ENCODE measurements around the gene TMEM131. TPM values are rescaled to one million over a fixed set of nuclear protein-coding genes. Genes with fewer than 3 reads are reported as not detected.
"Not testable (repeated sequence)": the region's sequence is repeated elsewhere in the genome, so short reads cannot be mapped to it uniquely, and the experiment has no call there.

TMEM131 gene
- polyA plus RNA-seq, 4 donors: 40.3 to 51.9 (median 47.4) TPM

DNA sequence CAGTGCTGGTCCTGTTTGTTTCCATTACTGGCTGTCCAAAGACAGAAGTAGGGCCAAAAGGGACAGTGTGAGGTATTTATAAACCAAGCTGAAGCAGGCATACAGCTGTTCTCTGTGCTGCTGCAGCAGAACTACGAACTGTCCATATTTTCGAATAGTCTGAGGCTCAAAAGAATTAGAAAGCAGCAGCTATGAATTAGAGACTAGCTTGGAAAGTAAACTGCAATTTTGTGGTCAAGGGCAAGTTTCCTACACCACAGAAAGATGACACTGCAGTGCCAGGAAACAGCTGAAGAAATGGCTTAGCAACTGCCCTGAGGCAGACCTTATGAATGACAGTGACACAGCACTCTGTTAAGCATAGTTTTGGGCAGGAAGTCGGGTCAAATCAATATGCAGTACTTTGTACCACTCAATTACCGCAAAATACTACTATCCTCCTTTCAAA is 125.3 kb downstream of the TMEM131 start:
- DNase-seq (ENCODE audit: low read depth in 4 of 4, low spot score in 3 of 4): no peak

DNA sequence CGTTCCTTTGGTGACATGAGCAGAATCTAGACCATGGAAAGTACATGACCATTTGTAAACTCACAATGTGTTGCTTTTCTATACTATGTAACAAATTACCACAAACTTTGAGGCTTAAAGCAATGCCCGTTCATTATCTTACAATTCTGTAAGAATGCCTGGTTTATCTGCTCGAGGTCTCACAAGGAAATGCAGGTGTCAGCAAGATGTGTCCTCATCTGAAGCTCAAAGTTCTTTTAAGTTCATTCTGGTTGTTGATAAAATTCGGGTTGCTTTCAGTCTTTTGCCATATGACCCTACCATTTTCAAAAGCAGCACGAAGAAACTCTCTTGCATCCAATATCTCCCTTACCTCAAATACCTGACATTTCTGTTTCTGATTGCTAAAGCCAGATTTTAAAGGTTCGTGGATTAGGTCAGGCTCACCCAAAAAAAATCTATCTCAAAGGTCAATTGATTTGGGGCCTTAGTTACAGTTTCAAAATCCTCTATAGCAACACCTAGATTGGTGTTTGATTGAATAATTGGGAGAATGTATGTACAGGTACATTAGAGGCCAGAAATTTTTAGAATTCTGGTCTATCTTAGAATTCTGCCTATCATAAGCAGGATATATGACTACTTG is 125.9 kb downstream of the TMEM131 start:
- no peak for DNase-seq (ENCODE audit: low read depth in 4 of 4, low spot score in 3 of 4)

DNA sequence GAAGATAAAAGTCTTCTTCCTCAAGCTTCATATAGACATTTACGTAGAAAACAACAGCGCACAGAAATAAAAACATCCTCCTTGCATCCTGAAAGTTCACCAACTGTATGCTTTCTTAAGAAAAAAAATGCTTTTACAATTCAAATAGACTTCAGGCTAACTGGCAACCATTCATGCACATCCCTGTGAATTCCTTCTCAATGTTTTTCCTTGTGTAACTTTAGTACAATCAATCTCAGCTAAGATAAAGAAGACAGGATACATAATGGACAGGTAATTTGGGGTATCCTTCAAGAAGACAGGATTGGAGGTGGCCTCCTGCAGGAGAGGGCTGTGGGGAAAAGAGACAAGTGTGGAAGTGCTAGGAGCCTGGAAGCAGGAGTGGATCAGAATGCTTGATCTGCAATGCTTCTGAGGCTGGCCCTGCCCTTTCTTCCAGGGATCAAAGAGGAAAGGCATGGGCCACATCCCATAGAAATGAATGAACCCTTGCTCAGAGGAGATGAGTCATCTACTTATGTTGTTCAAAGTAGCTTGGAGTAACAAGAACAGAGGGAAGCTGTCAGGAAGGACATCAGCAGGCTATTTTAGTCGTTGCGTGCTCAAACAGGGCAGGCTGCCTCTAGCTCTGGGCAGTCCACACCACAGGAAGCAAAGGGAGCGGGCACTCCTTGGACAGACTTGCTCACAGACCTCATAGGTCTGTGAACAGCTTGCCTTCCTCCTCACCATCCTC is 126.6 kb downstream of the TMEM131 start:
- DNase-seq (ENCODE audit: low read depth in 4 of 4, low spot score in 3 of 4): no peak

DNA sequence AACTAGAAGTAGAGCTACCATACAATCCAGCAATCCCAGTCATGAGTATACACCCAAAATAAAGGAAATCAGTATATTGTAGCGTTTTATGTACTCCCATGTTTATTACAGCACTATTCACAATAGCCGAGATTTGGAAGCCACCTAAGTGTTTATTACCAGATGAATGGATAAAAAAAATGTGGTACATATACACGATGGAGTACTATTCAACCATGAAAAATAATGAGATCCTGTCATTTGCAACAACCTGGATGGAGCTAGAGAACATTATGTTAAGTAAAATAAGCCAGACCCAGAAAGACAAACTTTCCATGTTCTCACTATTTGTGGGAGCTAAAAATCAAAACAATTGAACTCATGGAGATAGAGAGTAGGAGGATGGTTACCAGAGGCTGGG is 131.9 kb downstream of the TMEM131 start:
- no peak for DNase-seq (ENCODE audit: low read depth in 4 of 4, low spot score in 3 of 4)

DNA sequence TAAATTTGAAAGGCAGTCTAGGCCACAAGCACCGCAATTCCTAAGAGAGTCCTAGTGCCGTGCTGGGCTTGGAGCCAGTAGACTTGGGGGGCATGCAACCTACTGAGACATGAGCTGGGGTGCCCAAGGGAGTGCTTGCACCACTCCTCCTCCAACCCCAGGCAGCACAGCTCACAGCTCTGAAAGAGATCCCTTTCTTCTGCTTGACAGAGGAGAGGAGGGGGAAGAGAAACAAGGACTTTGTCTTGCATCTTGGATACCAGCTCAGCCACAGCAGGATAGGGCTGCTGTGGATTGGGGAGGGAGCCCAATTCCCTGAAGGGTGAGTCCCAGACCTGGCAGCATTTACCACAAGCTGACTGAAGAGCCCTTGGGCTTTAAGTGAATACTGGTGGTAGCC is 134.6 kb downstream of the TMEM131 start:
- DNase-seq (ENCODE audit: low read depth in 4 of 4, low spot score in 3 of 4): no peak

DNA sequence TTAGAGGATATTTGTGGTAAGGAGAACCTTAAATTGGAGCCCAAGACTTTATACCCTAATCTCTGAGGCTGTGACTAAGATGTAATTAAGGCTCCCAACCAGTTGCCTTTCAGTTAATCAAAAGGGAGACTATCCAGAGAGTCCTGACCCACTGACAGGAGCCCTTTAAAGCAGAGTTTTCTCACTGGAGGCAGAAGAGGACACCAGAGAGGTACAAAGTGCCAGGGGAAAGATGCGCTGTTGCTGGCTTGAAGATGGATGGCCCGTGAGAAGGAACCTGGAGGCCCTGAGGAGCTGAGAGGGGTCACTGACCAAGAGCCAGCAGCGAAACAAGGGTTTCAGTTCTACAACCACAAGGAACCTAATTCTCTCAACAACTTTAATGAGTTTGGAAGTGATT is 137.3 kb downstream of the TMEM131 start:
- no peak for DNase-seq (ENCODE audit: low read depth in 4 of 4, low spot score in 3 of 4)

DNA sequence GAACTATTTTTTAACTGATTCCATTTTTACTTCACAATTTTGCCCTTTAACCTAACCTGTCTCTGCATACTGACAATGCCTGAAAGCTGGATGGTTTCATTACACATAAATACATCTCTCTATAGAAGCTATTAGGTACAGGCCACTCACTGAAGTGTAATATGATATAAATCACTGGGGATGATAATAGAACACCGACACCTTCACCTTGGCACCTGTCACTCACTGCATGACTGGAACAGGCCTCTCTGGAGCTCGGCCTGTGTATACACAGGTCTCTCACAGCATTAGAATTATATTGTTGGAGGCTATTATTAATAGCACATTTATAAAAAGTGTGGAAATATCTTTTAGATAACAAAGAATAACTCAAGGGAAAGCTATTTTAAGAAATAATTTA is 138.2 kb downstream of the TMEM131 start:
- no peak for DNase-seq (ENCODE audit: low read depth in 4 of 4, low spot score in 3 of 4)

DNA sequence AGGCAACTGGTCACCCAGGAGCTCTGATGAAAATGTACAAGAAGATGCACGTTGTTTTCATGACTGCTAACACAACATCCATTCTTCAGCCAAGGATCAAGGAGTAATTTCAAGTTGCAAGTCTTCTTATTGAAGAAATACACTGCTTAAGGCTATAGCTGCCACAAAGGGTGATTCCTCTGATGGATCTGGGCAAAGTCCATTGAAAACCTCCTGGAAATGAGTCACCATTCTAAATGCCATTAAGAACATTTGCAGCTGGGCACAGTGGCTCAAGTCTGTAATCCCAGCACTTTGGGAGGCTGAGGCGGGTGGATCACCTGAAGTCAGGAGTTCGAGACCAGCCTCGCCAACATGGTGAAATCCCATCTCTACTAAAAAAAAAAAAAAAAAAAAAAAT is 142.7 kb downstream of the TMEM131 start:
- DNase-seq (ENCODE audit: low read depth in 4 of 4, low spot score in 3 of 4): not testable (repeated sequence)

DNA sequence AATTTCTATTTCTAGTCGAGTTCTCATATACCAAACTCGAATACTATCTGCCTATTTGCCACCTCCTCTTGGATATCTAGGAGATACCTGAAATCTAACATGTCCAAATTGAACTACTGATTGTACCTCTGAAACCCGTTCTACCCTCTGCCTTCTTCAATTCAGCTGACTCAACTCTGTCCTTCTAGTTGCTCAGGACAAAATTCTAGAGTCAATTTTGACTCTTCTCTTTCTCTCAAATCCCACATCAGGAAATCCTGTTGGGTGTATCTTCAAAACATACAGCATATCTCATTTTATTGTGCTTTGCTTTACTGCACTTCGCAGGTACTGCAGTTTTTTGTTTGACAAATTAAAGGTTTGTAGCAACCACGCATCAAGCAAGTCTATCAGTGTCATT is 144.6 kb downstream of the TMEM131 start:
- no peak for DNase-seq (ENCODE audit: low read depth in 4 of 4, low spot score in 3 of 4)

DNA sequence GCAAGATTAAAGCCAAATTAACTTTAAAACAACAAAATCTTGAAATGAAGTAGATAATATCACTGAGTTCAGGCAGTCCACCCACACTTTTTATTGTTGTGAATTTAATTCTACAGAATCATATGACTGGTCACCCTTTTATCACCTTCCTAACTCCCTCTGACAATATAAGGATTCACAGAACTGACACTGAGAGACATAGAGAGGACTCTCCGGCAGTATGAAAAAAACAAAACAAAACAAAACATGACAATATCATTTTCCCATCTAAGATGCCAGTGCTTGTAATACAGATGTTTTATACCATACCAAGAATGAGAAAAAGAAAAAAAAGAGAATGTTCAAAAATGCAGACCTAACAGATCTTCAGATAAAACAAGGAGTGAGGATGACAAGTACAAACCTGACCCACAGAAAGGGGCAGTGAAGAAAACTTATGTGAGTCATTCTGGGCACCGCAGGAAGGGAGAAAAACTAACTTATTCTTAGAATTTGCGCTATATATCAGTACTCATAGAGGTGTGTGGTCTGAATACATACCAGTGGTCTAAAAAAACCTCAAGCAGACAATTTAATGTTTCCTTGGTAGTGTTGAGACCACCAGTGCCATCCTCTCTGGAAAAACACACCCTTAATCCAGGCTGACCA is 145.7 kb downstream of the TMEM131 start:
- no peak for DNase-seq (ENCODE audit: low read depth in 4 of 4, low spot score in 3 of 4)

DNA sequence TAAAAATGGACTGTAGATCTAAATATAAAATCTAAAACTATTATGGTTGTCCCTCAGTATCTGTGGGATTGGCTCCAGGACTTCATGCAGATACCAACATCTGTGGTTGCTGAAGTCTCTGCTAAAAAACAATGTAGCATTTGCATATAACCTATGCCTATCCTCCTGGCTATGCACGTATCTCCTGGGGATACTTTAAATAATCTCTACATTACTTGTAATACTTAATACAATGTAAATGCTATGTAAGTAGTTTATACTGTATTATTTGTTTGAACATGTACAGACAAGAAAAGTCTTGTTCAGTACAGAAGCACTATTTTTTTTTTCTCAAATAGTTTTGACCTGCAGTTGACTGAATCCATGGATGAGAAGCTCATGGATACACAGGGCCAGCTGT is 147.4 kb downstream of the TMEM131 start:
- no peak for DNase-seq (ENCODE audit: low read depth in 4 of 4, low spot score in 3 of 4)

DNA sequence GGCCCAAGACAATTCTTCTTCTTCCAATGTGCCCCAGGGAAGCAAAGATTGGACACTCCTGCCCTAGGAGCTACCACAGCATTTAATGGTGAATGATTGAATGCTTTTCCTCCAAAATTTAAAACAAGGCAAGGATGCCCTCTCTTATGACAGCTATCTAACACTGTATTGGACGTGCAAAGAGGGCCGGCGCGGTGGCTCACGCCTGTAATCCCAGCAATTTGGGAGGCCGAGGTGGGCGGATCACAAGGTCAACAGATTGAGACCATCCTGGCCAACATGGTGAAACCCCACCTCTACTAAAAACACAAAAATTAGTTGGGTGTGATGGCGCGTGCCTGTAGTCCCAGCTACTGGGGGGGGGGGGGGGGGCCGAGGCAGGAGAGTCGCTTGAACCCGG is 149.0 kb downstream of the TMEM131 start:
- not testable (repeated sequence) for DNase-seq (ENCODE audit: low read depth in 4 of 4, low spot score in 3 of 4)

DNA sequence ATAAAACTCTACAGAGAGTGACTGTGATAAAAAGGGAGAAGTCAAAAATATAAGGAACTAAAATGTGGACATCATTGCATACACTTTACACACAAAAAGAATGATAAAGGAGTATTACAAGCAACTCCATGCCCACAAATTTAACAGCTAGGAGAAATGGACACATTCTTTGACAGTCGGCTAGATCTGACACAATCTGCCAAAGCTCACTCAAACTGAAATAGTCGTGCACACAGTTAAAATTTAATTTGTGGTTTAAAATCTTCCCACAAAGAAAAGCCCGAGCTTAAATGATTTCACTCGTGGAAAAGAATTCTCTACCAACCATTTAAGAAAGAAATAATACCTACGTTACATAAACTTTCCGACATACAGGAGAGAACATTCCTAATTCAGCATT is 149.9 kb downstream of the TMEM131 start:
- no peak for DNase-seq (ENCODE audit: low read depth in 4 of 4, low spot score in 3 of 4)

DNA sequence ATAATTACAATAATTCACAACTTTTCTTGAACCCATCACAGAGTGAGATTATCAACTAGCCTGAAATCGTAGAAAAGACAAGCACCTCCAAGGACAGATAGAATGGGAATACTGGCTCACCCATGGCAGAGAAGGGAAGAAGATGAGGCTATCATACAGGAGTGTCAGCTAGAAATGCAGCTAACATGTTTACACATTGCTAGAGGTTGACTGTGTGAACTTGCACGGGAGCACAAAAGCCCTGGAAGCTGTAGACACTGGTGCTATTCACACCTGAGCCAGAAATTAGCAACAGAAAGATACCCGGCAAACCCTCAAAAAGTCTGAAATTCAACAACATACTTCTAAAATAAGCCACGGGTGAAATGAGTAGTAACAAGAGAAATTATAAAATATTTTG is 150.6 kb downstream of the TMEM131 start:
- no peak for DNase-seq (ENCODE audit: low read depth in 4 of 4, low spot score in 3 of 4)

DNA sequence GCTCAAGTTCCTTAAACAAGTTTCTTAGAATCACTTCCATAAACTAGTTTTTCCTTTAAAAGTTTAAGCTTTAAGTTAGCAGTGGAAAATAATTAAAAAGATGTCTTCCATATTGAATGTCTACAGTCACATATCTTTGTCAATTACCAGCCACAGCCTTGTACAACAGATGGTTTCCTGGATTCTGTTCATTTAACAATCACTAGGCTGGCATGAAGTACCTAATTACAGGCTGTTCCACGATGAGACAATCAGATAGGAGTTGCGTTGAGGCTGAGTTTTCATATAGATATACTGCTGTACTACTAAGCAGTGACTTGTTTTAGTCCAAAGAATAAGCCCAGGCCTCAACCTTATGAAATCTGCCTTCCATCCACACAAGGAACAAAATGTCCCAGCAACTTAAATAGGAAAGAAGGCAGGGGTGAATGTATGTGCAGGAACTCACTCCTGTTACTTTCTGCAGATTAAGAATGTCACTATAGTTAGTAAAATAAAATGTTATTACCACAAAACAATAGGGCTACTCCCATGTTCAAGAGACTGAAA is 151.4 kb downstream of the TMEM131 start:
- no peak for DNase-seq (ENCODE audit: low read depth in 4 of 4, low spot score in 3 of 4)

DNA sequence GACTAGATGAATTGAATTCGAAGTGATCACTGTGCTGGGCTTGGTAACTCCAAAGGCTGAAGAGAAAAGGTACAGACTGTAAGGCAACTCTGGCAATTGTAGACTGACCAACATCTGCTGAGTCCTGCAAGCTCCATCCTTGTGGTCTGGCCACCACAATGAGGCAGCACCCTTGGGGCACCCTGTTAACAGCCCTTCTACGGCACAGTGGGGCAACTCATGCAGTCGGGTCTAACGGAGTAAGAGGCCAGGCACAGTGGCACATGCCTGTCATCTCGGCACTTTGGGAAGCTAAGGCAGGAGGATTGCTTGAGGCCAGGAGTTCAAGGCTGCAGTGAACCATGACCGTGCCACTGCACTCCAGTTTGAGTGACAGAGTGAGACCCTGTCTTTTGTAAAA is 155.6 kb downstream of the TMEM131 start:
- no peak for DNase-seq (ENCODE audit: low read depth in 4 of 4, low spot score in 3 of 4)

DNA sequence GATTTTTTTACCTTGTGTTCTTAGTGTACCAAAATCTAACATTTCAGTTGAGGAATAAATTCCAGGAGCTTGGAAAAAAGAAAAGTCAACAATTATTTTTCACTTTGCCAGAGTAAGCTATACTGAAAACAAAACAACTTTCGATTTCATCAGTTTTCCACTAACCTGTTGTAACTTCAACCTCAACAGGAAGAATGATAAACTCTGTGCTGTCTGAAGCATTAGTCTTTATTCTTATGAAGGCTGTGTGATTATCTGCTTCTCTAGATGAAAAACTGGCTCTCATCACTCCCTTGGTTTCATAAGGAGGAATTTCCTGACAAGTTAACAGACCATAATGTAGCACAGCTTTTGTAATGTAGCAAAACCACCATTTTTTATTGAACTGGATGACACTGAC is 161.1 kb downstream of the TMEM131 start:
- no peak for DNase-seq (ENCODE audit: low read depth in 4 of 4, low spot score in 3 of 4)

DNA sequence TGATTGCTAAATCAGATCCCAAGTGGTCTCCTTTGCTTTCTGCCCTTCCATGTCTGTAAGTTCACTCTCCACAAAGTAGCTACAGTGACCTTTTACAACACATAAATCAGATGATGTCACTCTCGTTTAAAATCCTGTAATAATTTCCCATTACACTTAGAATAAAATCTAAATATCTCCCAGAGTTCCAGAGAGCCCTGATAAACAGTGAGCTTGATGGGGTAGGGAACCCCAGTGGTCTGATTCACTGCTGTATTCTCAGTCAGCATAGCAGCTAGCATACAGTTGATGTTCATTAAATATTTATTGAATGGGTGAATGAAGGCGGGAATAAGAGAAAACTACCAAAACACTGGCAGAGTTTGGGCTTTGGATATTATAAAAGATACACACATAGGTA is 164.6 kb downstream of the TMEM131 start:
- DNase-seq (ENCODE audit: low read depth in 4 of 4, low spot score in 3 of 4): no peak

DNA sequence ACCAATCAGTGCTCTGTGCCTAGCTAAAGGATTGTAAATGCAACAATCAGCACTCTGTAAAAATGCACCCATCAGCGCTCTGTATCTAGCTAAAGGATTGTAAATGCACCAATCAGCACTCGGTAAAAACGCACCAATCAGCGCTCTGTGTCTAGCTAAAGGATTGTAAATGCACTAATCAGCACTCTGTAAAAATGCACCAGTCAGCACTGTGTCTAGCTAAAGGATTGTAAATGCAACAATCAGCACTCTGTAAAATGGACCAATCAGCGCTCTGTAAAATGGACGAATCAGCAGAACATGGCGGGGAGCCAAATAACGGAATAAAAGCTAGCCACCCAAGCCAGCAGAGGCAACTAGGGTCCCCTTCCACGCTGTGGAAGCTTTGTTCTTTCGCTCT is 166.5 kb downstream of the TMEM131 start:
- not testable (repeated sequence) for DNase-seq (ENCODE audit: low read depth in 4 of 4, low spot score in 3 of 4)

DNA sequence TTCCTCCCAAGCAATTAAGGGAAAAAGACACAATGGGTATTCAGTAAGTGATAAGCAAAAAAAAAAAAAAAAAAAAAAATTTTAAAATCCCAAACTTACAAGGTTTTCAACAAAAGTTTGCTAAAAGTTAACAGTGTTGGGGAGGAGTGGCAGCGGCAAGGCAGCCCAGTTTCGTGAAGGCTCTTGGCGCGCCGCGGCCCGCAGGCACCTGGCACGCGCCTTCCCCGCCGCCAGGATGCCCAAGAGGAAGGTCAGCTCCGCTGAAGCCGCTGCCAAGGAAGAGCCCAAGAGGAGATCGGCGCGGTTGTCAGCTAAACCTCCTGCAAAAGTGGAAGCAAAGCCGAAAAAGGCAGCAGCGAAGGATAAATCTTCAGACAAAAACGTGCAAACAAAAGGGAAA is 168.7 kb downstream of the TMEM131 start:
- DNase-seq (ENCODE audit: low read depth in 4 of 4, low spot score in 3 of 4): not testable (repeated sequence)

DNA sequence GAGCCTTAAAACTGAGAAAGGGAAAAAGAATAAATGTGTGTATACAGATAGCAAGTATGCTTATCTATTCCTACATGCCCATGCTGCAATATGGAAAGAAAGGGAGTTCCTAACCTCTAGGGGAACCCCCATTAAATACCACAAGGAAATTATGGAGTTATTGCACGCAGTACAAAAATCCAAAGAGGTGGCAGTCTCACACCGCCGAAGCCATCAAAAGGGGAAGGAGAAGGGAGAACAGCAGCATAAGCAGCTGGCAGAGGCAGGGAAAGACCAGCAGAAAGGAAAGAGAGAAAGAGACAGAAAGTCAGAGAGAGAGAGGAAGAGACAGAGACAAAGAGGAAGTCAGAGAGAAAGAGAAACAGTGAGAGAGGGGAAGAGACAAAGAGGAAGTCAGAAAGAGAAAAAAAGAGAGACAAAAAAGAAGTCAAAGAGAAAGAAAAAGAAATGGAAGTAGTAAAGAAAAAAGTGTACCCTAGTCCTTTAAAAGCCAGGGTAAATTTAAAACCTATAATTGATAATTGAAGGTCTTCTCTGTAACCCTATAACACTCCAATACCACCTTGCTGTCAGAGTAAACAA is 169.4 kb downstream of the TMEM131 start:
- DNase-seq (ENCODE audit: low read depth in 4 of 4, low spot score in 3 of 4): not testable (repeated sequence)
